ENCODE data around the gene PLD4.
"Not testable (repeated sequence)": the region's sequence is repeated elsewhere in the genome, so short reads cannot be mapped to it uniquely, and the experiment has no call there.

The PLD4 gene

GRCh38 chr14:104895786-104896661 is 28.7 kb upstream of the PLD4 start:
- H3K4me3 ChIP-seq (ENCODE audit: low read depth, low read length), result no peak overlapping the region
- no peak for DNase-seq (ENCODE audit: low read depth)

DNA sequence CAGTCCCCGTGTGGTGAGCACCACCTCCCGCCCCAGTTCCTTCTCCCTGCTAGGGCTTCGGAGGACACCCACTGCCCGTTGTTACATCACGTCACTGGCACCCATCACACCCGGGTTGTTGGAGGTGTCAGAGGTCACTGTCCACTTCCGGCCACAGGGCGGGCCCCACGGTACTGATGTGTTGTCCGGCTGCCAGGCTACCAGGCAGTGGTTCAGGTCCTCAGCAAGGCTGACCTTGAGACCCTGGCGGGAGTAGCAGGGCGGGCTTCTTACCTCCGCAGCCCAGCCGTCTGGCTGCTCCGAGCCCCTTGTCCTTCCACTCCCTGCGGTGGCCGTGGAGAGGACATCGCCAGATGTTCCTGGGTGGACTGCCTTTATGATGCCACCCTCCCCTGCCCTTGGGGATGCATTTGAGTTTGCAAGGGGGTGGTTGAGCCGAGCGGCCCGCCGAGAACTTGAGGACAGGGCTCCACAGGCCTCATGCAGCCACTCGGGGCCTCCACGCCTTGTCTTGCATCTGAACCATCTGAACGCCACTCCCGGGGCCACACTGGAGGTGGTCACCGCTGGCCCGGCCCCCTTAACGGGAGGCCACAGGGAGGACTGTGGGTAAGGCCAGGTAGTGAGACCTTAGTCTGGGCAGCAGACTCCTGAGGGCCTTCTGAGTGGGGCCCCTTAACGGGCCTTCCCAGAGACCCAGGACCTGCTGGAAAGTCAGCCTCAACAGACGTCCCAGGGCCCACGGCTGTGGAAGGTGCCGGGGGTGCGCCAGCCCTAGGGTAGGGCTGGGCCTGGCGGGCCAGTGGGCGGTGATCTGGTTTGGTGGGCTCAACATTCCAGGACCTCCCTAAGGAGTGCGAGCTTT is 27.1 kb upstream of the PLD4 start:
- no peak overlapping the region for H3K4me3 ChIP-seq (ENCODE audit: low read depth, low read length)
- no peak for DNase-seq (ENCODE audit: low read depth)

- no peak for DNase-seq (ENCODE audit: low read depth)
- H3K4me3 ChIP-seq (ENCODE audit: low read depth, low read length), result no peak overlapping the region
Observed at GRCh38 chr14:104898195-104898558, 26.5 kb upstream of the PLD4 start.

DNA sequence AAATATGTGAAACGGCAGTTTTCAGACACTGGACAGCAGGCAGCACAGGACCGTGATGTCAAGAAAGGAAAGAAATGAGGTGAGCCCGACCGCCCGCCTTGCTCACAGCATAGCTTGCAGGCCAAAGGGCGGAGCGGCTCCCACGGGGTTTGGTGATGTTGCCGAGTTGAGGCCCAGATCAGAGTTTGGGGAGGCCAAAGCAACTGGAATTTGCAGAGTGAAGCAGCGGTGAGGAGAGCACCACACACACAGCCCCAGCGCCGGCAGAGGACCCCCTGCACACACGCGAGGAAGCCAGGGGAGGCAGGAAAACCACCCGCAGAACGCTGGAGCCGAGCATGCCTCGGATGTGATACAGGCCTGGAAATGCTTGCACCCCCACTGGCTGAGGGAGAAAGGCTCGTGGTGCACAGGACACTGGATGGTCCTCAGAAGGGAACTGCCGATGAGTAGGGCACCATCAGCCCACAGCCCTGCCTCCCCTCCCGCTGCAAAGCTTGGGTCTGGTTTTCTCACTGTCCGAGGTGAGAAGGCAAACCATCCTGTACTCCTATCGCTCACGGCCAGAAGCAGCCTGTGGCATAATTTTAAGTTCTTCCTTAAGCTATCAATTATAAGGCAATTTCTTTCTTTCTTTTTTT is 25.7 kb upstream of the PLD4 start:
- no peak overlapping the region for H3K4me3 ChIP-seq (ENCODE audit: low read depth, low read length)
- no peak for DNase-seq (ENCODE audit: low read depth)

DNA sequence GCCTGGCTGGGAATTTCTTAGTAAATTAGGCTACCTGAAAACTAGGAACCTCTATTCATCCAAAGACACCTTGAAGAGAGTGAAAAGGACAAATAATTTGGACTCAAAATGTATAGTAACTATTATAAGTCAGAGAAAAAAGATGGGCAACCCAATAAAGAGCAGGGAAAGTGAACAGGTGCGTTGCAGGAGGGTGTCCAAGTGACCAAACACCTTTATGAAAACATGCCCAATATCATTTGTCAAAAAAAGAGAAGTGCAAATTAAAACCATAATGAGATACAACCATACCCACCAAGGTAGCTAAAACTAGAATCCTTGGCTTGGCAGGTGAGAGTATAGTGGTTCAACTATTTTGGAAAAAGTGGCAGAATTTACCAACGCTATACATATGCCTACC is 24.9 kb upstream of the PLD4 start:
- no peak for DNase-seq (ENCODE audit: low read depth)

DNA sequence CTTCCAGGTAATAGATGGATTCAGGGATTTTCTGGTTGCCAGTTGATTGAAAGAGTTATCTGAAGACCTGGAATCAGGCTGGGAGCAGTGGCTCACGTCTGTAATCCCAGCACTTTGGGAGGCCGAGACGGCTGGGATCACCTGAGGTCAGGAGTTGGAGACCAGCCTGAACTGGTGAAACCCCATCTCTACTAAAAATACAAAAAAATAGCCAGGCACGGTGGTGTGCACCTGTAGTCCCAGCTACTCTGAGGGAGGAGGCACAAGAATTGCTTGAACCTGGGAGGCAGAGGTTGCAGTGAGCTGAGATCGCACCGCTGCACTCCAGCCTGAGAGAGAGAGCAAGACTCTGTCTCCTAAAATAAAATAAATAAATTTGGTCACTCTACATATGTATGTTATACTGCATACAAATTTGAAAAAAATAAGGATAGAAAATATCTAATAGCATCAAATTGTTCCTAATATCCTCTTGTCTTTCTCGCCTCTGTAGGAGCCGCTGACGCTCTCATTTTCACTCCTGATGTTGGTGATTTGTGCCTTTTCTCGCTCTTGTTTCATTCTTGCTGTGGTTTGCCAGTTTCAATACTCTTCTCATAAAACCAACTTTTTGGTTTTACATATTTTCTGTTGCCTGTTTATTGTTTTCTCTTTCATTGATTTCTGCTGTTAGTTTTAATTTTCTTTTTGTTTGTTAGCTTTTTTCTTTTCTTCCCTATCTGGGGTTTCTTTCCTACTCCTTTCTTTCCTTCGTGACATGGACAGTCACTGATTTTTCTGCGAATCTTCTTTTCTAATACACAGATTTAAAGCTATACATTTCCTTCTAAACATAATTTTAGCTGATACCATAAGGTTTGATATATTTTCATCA is 23.8 kb upstream of the PLD4 start:
- H3K4me3 ChIP-seq (ENCODE audit: low read depth, low read length), result no peak overlapping the region
- DNase-seq (ENCODE audit: low read depth), result no peak

More for the DNA sequence above, 24.9 kb upstream of the PLD4 start:
- no peak overlapping the region for H3K4me3 ChIP-seq (ENCODE audit: low read depth, low read length)

GRCh38 chr14:104903990-104904389 is 20.7 kb upstream of the PLD4 start:
- H3K4me3 ChIP-seq (ENCODE audit: low read depth, low read length), result no peak overlapping the region
- DNase-seq (ENCODE audit: low read depth), result no peak

DNA sequence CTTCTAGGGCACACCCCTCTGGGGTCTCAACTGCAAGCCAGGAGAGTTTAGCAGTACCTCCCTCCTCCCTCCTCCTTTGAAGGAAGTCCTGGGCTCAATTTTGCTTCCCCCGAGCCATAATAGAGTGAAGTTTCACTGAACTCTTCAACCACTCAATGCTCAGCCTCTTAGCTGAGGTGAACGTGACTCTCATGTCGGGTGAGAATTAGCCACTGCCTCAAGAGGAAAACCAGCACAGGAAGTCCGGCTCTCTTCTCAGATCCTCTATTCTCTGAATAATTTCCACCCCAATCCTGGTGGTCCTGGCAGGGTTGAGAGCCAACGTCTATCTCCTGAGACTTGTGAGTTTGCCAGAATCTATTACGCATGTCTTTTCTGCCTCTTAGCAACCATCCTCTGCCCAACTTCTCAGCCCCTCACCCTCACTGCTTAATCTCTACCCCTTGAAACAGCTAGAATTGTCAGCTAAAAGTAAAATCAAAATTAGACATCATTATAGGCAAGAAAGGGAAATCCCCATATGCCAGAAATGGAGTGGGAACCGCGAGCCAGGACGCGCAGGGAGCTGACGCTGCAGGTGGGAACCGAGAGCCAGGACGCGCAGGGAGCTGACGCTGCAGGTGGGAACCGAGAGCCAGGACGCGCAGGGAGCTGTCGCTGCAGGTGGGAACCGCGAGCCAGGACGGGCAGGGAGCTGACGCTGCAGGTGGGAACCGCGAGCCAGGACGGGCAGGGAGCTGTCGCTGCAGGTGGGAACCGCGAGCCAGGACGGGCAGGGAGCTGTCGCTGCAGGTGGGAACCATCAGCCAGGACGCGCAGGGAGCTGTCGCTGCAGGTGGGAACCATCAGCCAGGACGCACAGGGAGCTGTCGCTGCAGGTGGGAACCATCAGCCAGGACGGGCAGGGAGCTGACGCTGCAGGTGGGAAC is 19.8 kb upstream of the PLD4 start:
- not testable (repeated sequence) for DNase-seq (ENCODE audit: low read depth); H3K4me3 ChIP-seq (ENCODE audit: low read depth, low read length)

DNA sequence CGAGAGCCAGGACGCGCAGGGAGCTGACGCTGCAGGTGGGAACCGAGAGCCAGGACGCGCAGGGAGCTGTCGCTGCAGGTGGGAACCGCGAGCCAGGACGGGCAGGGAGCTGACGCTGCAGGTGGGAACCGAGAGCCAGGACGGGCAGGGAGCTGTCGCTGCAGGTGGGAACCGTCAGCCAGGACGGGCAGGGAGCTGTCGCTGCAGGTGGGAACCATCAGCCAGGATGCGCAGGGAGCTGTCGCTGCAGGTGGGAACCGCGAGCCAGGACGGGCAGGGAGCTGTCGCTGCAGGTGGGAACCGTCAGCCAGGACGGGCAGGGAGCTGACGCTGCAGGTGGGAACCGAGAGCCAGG is 19.1 kb upstream of the PLD4 start:
- not testable (repeated sequence) for H3K4me3 ChIP-seq (ENCODE audit: low read depth, low read length); DNase-seq (ENCODE audit: low read depth)

- no peak overlapping the region for H3K4me3 ChIP-seq (ENCODE audit: low read depth, low read length)
- no peak for DNase-seq (ENCODE audit: low read depth)
Observed at GRCh38 chr14:104908303-104908702, 16.4 kb upstream of the PLD4 start.

DNA sequence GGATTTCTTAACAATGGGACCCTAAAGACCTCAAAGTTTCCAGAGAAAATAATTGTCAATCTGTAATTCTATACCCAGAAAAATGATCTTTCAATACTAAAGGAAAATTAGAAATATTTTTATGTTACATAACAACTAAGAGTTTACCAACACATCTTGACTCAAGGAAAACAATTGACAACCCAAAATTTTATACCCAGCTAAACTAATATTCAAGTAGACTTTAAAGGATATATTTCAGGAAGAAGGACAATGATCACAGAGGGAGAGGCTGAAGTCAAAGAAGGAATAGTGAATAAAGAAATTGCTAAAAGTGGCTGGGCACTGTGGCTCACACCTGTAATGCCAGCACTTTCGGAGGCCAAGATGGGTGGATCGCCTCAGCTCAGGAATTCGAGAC is 12.6 kb upstream of the PLD4 start:
- no peak for DNase-seq (ENCODE audit: low read depth)
- no peak overlapping the region for H3K4me3 ChIP-seq (ENCODE audit: low read depth, low read length)

DNA sequence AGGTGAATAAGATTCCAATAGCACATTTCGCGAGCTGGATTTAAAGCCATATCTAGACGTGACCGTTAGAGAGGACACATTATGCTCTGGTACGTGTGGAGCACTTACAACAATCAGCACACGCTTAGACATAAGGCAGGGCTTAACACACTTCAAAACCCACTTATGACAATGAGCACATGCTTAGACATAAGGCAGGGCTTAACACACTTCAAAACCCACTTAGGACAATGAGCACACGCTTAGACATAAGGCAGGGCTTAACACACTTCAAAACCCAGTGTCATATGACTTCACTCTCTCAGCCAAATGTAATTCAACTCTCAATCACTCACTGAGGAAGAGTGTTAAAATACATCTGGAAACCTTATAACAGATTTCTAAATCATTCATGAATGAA is 11.2 kb upstream of the PLD4 start:
- H3K4me3 ChIP-seq (ENCODE audit: low read depth, low read length), result no peak overlapping the region
- no peak for DNase-seq (ENCODE audit: low read depth)

DNA sequence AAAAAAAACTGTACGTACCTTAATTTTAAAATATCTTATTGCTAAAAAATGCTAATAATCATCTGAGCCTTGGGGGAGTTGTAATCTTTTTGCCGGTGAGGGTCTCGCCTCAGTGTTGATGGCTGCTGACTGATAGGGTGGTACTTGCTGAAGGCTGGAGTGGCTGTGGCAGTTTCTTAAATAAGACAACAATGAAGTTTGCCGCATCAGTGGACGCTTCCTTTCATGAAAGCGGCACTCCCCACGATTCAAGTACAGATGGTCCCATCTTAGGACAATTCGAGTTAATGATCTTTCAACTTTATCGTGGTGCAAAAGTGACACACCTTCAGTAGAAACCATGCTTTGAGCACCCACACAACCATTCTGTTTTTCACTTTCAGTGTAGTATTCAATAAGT is 7.6 kb upstream of the PLD4 start:
- H3K4me3 ChIP-seq (ENCODE audit: low read depth, low read length), result no peak overlapping the region
- DNase-seq (ENCODE audit: low read depth), result no peak

GRCh38 chr14:104917993-104918392 is 6.7 kb upstream of the PLD4 start:
- H3K4me3 ChIP-seq (ENCODE audit: low read depth, low read length), result no peak overlapping the region
- no peak for DNase-seq (ENCODE audit: low read depth)

DNA sequence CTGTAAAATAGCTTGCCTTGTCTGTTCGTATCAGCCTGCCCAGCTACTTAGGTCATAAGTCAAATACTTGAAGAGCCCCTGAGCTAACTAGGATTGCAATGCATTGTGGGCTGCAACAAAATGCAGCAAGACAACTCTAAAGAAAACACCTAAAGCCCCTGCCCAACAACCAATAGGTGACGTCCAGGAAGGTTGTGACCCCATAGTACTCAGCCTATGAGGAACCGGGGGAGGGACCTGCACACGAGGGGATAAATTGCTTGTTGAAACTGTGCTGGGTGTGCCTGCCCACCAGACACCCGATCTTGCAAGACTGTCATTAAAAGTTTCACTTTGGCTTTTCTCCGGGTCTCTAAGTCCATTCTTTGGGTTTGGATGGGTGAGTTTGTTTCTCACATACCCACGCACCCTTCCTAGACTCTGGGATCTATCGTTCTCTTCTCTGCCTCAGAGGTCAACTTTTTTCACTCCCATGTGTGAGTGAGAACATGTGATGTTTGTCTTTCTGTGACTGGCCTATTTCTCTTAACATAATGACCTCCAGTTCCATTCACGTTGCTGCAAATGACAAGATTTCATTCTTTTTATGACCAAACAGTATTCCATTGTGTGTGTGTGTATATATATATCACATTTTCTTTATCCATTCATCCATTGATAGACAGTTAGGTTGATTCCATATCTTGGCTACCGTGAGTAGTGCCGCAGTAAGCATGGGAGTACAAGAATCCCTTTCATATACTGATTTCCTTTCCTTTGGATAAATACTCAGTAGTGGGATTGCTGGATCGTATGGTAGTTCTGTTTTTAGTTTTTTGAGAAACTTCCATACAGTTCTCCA is 5.3 kb upstream of the PLD4 start:
- DNase-seq (ENCODE audit: low read depth); H3K4me3 ChIP-seq (ENCODE audit: low read depth, low read length): not testable (repeated sequence)

GRCh38 chr14:104919993-104920315 is 4.7 kb upstream of the PLD4 start:
- no peak overlapping the region for H3K4me3 ChIP-seq (ENCODE audit: low read depth, low read length)
- no peak for DNase-seq (ENCODE audit: low read depth)

- DNase-seq (ENCODE audit: low read depth), result no peak
- no peak overlapping the region for H3K4me3 ChIP-seq (ENCODE audit: low read depth, low read length)
Observed at GRCh38 chr14:104923640-104924420, 849 bp upstream of the PLD4 start.
